Measurements from ENCODE around the gene SETD5.

DNA sequence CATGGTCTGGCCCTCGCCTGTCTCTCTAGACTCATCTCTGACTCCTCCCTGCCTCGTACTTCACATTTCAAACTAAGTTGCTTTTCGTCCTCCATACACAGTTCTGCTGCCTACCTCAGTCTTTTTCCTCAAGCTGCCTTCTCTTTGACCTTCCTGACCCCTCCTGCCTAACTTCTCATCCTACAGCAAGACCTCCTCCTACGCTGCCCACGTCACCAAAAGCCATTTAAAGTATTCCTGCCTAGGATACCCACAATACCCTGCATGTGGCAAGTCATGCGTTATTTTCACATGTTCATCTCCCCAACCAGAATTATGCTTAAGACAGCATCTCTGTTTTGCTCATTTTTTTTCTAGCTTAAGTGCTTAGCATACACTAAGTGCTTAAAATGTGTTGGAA lies 99.5 kb downstream of the SETD5 start:
- TF ChIP-seq MAFK (IDR thresholded peaks at IDR 0.05; ENCODE audit: low read depth, low read length) (no peak), POLR2A (IDR thresholded peaks at IDR 0.05; ENCODE audit: low read depth, low read length) (no peak), RCOR1 (IDR thresholded peaks at IDR 0.05; ENCODE audit: insufficient replicate concordance, low read length) (no peak), CEBPB (IDR thresholded peaks at IDR 0.05; ENCODE audit: low read depth, low read length) (no peak), RAD21 (IDR thresholded peaks at IDR 0.05; ENCODE audit: low read length) (no peak), SMC3 (IDR thresholded peaks at IDR 0.05; ENCODE audit: low read depth, low read length) (no peak), BHLHE40 (IDR thresholded peaks at IDR 0.05; ENCODE audit: low read depth, low read length) (no peak), MXI1 (IDR thresholded peaks at IDR 0.05; ENCODE audit: borderline replicate concordance, low read depth, low read length) (no peak), MAZ (IDR thresholded peaks at IDR 0.05; ENCODE audit: borderline replicate concordance, low read depth, low read length) (no peak), RFX5 (IDR thresholded peaks at IDR 0.05; ENCODE audit: low read depth, low read length) (no peak), CHD1 (IDR thresholded peaks at IDR 0.05; ENCODE audit: low read depth, low read length) (no peak), NFE2L2 (IDR thresholded peaks at IDR 0.05; ENCODE audit: low read depth, low read length) (no peak)
- TF ChIP-seq, protein P1, sequence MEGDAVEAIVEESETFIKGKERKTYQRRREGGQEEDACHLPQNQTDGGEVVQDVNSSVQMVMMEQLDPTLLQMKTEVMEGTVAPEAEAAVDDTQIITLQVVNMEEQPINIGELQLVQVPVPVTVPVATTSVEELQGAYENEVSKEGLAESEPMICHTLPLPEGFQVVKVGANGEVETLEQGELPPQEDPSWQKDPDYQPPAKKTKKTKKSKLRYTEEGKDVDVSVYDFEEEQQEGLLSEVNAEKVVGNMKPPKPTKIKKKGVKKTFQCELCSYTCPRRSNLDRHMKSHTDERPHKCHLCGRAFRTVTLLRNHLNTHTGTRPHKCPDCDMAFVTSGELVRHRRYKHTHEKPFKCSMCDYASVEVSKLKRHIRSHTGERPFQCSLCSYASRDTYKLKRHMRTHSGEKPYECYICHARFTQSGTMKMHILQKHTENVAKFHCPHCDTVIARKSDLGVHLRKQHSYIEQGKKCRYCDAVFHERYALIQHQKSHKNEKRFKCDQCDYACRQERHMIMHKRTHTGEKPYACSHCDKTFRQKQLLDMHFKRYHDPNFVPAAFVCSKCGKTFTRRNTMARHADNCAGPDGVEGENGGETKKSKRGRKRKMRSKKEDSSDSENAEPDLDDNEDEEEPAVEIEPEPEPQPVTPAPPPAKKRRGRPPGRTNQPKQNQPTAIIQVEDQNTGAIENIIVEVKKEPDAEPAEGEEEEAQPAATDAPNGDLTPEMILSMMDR (conservative IDR thresholded peaks at IDR 0.05; ENCODE audit: low read depth, low read length), result no peak
- TF ChIP-seq, protein P2, sequence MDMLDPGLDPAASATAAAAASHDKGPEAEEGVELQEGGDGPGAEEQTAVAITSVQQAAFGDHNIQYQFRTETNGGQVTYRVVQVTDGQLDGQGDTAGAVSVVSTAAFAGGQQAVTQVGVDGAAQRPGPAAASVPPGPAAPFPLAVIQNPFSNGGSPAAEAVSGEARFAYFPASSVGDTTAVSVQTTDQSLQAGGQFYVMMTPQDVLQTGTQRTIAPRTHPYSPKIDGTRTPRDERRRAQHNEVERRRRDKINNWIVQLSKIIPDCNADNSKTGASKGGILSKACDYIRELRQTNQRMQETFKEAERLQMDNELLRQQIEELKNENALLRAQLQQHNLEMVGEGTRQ (IDR thresholded peaks at IDR 0.05; ENCODE audit: low read depth, low read length), result no peak

Data from IMR-90 (cell line).